Stimulated activated CD8-positive, alpha-beta memory T cell treated with anti-CD3 and anti-CD28 coated beads, Interleukin-4, amount 100 ng/mL, for 4 hours (primary cell): Measurements from ENCODE around the gene CPNE9.

Source experiments
- DNase-seq, 2 donors: peaks; one replicate each; pipeline ENCODE4 v3.0.0-alpha.2; 2020; ENCODE audit warnings: low read depth in 2 of 2, low spot score in 1 of 2

The CPNE9 gene

GRCh38 chr3:9686703-9687102 lies 16.9 kb upstream of the CPNE9 start:
- no peak for DNase-seq

GRCh38 chr3:9687514-9687913 lies 16.1 kb upstream of the CPNE9 start:
- no peak for DNase-seq

GRCh38 chr3:9688961-9689360 lies 14.7 kb upstream of the CPNE9 start:
- DNase-seq = no peak

- DNase-seq = no peak
These were observed 13.9 kb upstream of the CPNE9 start for GRCh38 chr3:9689757-9690156.

GRCh38 chr3:9690451-9691450 lies 12.9 kb upstream of the CPNE9 start:
- DNase-seq = no peak

- DNase-seq = no peak
These were observed 12.0 kb upstream of the CPNE9 start for GRCh38 chr3:9691636-9692035.

- DNase-seq = no peak
These were observed 11.2 kb upstream of the CPNE9 start for GRCh38 chr3:9692416-9692815.

- DNase-seq = no peak
These were observed 8.3 kb upstream of the CPNE9 start for GRCh38 chr3:9695345-9695744.

GRCh38 chr3:9695746-9696145 lies 7.9 kb upstream of the CPNE9 start:
- no peak for DNase-seq

GRCh38 chr3:9696480-9697220 lies 7.0 kb upstream of the CPNE9 start:
- DNase-seq = no peak

GRCh38 chr3:9697892-9698291 lies 5.7 kb upstream of the CPNE9 start:
- no peak for DNase-seq

- DNase-seq = no peak
These were observed 5.3 kb upstream of the CPNE9 start for GRCh38 chr3:9698293-9698692.

GRCh38 chr3:9700536-9700935 lies 3.1 kb upstream of the CPNE9 start:
- no peak for DNase-seq

- no peak for DNase-seq
These were observed 2.6 kb upstream of the CPNE9 start for GRCh38 chr3:9701006-9701405.

GRCh38 chr3:9701711-9702110 lies 1.9 kb upstream of the CPNE9 start:
- no peak for DNase-seq

- no peak for DNase-seq
These were observed 393 bp upstream of the CPNE9 start for GRCh38 chr3:9703240-9703639.

GRCh38 chr3:9704347-9705322 lies 1.0 kb downstream of the CPNE9 start:
- no peak for DNase-seq

- no peak for DNase-seq
These were observed 6.6 kb downstream of the CPNE9 start for GRCh38 chr3:9710174-9710739.

- DNase-seq = no peak
These were observed 8.8 kb downstream of the CPNE9 start for GRCh38 chr3:9712415-9712814.

GRCh38 chr3:9713142-9713541 lies 9.5 kb downstream of the CPNE9 start:
- DNase-seq = no peak

GRCh38 chr3:9715136-9715535 lies 11.5 kb downstream of the CPNE9 start:
- no peak for DNase-seq
